ENCODE data around the gene ARHGEF39.
A peak's percentile ranks its signal among the peaks of the same experiment; 100 is the strongest.

The ARHGEF39 gene

GRCh38 chr9:35673132-35674024 is 8.4 kb upstream of the ARHGEF39 start, which contains the start of gene CA9:
TSS of gene CA9 (plus strand) at chr9:35673928. CDS start at chr9:35673960, 32 bp downstream.
- no peak for DNase-seq

- no peak for DNase-seq
These were observed 4.5 kb upstream of the ARHGEF39 start for GRCh38 chr9:35669331-35670145.

DNA sequence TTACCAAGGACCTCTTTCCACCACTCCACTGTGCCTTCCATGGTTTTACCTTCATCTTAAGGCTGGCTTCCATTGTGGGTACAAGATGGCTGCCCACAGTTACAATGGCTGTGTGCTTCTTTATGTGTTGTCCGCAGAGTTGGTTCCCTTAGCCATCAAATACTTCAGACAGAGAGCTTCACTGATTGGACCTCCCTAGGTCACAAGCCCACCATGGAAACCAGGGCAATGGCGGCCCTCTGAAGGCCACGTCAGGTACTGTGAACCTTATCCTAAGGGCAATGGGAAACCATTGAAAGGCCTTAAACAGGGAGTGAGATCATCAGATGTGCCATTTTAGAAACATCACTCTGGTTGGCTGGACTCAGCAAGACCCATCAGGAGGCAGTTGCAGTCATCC is 2.9 kb upstream of the ARHGEF39 start:
- no peak for DNase-seq

DNA sequence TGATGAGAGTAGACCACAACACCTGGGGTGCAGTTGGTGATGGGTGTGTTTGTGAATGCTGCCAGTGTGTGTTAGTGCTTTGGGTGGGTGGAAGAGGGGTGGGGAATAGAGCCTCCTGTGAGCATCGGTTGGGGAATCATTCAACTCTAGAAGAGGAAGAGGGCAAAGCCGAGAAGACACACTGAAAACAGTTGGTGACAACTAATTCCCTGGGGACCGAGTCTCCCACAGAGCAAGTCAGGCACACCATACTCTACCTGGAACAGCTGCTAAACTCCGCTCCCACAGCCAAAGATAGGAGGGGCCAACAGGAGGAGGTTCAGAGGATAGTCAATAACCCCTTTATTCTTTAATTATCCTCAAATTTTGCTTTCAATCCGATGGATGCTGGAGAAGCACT is 1.6 kb upstream of the ARHGEF39 start:
- no peak for DNase-seq

- DNase-seq, result no peak
These were observed 1.1 kb upstream of the ARHGEF39 start for GRCh38 chr9:35666045-35666444.

GRCh38 chr9:35665471-35665818 is 450 bp upstream of the ARHGEF39 start:
- no peak for DNase-seq

GRCh38 chr9:35662437-35662836 is 2.6 kb downstream of the ARHGEF39 start:
- DNase-seq, result no peak

GRCh38 chr9:35661756-35662350 is 3.1 kb downstream of the ARHGEF39 start:
- no peak for DNase-seq

GRCh38 chr9:35660966-35661415 is 4.0 kb downstream of the ARHGEF39 start:
- no peak for DNase-seq

DNA sequence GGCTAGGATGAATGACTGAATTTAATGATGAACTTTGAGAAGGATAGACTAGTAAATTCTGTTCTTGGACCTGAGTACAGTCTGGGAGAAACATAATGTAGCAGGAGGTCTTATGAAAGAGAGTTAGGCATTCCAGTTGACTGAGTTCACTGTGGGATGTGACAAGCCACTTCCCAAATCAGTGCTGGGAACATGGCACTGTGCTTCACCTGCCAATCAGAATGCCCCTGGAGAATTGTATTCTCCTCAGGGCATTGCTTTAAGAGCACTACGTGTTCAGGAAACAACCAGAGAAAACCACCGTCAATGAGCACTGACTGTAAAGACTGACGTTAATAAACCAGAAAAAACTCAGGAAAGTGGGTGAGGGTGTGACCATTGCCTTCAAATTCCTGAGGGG is 5.7 kb downstream of the ARHGEF39 start:
- no peak for DNase-seq

- no peak for DNase-seq
These were observed 6.1 kb downstream of the ARHGEF39 start for GRCh38 chr9:35658968-35659220.

- DNase-seq, result peak; percentile 62 to 73 (median 68)
These were observed 6.6 kb downstream of the ARHGEF39 start, which contains the start of gene CCDC107 for GRCh38 chr9:35658137-35658967. TSS of gene CCDC107 (plus strand) at chr9:35658292. CDS start at chr9:35658380, 88 bp downstream.

GRCh38 chr9:35657546-35658136 is 7.4 kb downstream of the ARHGEF39 start, which contains the start of gene RMRP:
TSS of gene RMRP (minus strand) at chr9:35658019.
- peak; percentile 50 to 79 (median 70) for DNase-seq

GRCh38 chr9:35656831-35657545 is 8.0 kb downstream of the ARHGEF39 start:
- no peak for DNase-seq

DNA sequence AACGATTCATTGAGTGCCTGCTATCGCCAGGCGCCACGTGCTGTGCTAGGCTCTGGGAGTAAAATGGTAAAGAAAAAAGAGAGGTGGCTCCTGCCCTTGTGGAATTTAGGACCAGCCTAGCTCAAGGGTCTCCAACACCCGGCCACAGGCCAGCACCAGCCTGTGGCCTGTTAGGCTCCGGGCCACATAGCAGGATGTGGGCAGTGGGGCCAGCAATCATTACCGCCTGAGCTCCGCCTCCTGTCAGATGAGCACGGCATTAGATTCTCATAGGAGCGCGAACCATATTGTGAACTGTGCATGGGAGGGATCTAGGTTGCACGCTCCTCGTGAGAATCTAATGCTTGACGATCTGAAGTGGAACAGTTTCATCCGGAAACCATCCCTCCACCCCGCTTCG is 8.6 kb downstream of the ARHGEF39 start:
- no peak for DNase-seq

GRCh38 chr9:35653611-35654010 is 11.4 kb downstream of the ARHGEF39 start:
- no peak for DNase-seq

DNA sequence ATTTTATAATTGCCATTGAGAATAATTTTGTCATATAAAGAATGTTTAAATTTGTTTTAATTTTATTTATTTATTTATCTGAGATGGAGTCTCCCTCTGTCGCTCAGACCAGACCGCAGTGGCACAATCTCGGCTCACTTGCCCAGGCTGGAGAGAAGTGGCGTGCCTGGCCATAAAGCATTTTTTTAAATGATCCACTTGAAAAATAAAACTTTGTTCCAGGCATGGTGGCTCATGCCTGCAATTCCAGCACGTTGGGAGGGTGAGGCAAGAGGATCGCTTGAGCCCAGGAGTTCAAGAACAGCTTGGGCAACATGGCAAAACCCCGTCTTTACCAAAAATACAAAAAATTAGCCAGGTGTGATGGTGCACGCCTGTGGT is 12.2 kb downstream of the ARHGEF39 start:
- DNase-seq, result no peak

- DNase-seq, result no peak
These were observed 12.8 kb downstream of the ARHGEF39 start for GRCh38 chr9:35651956-35652828.

DNA sequence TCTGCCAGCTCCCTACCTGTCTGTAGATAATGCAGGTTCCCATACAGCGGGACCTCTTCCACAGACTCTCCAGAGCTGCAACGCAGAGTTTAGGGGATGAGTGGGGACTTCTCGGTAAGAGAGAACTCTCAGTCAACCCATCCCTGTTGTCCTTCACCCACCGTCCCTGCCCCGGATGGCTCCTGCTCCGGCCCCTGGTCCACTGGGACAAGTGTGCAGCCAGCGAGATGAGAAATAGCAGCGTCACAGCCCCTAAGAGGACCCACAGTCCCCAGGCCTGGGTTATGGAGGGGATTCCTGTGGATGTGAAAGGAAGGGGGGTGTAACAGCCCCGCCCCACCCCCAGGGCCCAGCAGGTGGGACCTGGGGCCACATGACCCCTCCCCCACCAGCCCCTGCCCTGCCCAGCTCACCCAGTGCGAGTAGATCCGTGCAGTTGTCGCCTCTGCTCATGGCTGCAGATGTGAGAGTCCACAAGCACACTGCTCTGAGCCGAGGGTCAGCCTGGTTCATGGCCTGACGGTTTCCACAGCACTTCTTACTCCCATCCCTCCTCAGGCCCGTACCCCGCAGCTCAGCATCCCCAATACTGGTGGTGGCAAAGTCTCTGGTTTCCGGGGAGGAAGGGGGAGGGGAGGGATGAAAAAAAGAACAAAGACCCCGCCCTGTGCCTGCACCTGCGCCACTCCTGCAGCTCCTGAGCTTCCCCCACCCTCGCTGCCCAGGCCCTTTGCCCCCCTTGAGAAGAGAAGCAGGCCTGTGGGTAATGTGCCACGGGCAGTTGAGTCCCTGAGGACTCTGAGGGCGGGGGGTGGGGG is 14.4 kb downstream of the ARHGEF39 start, which contains the start of gene SIT1:
Gene SIT1, minus strand, starts transcription at position 591 of the 818 bp plus-strand sequence. Its CDS starts 78 bp downstream, at position 513.
- DNase-seq, result peak in 1 of 4 experiments; percentile 19

Measured in activated CD4-positive, CD25-positive, alpha-beta regulatory T cell (primary cell).